HepG2 (cell line): ENCODE data around the gene HOXA7. TPM values are rescaled to one million over a fixed set of nuclear protein-coding genes. Genes with fewer than 3 reads are reported as not detected.
A peak's percentile ranks its signal among the peaks of the same experiment; 100 is the strongest.

Experiments
- BCL6 ChIP-seq: IDR thresholded peaks from 2 replicates; pipeline ENCODE4 v1.6.1; 2016; ENCODE audit warnings: missing genetic modification reagents, missing compliant biosample characterization
- CCAR2 ChIP-seq: fragments of 200-400 bp; formaldehyde crosslinking; optimal IDR thresholded peaks from 2 replicates; pipeline ENCODE3; 2018; ENCODE audit warnings: low read depth, mild to moderate bottlenecking, low read length, moderate library complexity
- NFKB2 ChIP-seq: sonication (generic); formaldehyde crosslinking; IDR thresholded peaks from 2 replicates; pipeline ENCODE4 v1.4.0; 2020; ENCODE audit warnings: missing genetic modification reagents, borderline replicate concordance
- NONO ChIP-seq, 2 experiments: fragments of 450-650 bp in 1 of 2; sonication (generic) in 1 of 2; formaldehyde crosslinking in 1 of 2; IDR thresholded peaks in 1 of 2; conservative IDR thresholded peaks in 1 of 2; 2 replicates each; pipeline versions ENCODE4 v1.6.1 to v1.8.0; 2017 to 2022; ENCODE audit warnings: mild to moderate bottlenecking in 1 of 2, missing genetic modification reagents in 1 of 2, moderate library complexity in 1 of 2
- SP140L ChIP-seq: sonication (generic); formaldehyde crosslinking; IDR thresholded peaks from 2 replicates; pipeline ENCODE4 v1.4.0; 2020; ENCODE audit warnings: missing genetic modification reagents, borderline replicate concordance
- polyA plus RNA-seq, 8 experiments: library from polyadenylated mRNA; depleted of rRNA in 3 of 8; stranded (reverse) in 7 of 8; unstranded in 1 of 8; fragments of >200 nt; fragmentation: Illumina TruSeq in 4 of 8; extraction: Trizol in 4 of 8; gene quantifications; 2 replicates each; pipeline versions ENCODE4 v1.2.1 to v1.2.3, GENCODE V29; 2011 to 2016; ENCODE audit warnings: low read depth in 4 of 8, missing spikeins in 1 of 8, mixed read lengths in 1 of 8; ENCODE audit not compliant: insufficient read depth in 1 of 8
- total RNA-seq, 5 experiments: library from RNA; depleted of rRNA; stranded (reverse); fragments of >200 nt; fragmentation: Illumina TruSeq; extraction: Trizol; gene quantifications; 2 replicates each; pipeline ENCODE4 v1.2.3, GENCODE V29; 2016; ENCODE audit warnings: low read depth in 1 of 5
- TF ChIP-seq, protein P1 (sequence below): sonication (generic); formaldehyde crosslinking; IDR thresholded peaks from 2 replicates; pipeline ENCODE4 v1.5.0; 2020; ENCODE audit warnings: mild to moderate bottlenecking, missing genetic modification reagents, moderate library complexity
- TF ChIP-seq, protein P2 (sequence below): sonication (generic); formaldehyde crosslinking; IDR thresholded peaks from 2 replicates; pipeline ENCODE4 v1.4.0; 2020; ENCODE audit warnings: missing genetic modification reagents, borderline replicate concordance
- TF ChIP-seq, protein P3 (sequence below): IDR thresholded peaks from 2 replicates; pipeline ENCODE4 v1.6.1; 2012; ENCODE audit warnings: low read length, improper control_type of control experiment
- TF ChIP-seq, protein P4 (sequence below): IDR thresholded peaks from 2 replicates; pipeline ENCODE4 v1.6.1; 2016; ENCODE audit warnings: missing compliant biosample characterization, missing genetic modification reagents, borderline replicate concordance
- TF ChIP-seq, protein P5 (sequence below): sonication (generic); formaldehyde crosslinking; IDR thresholded peaks from 2 replicates; pipeline ENCODE4 v1.8.1; 2023; ENCODE audit warnings: mild to moderate bottlenecking, missing genetic modification reagents, borderline replicate concordance

The HOXA7 gene
- total and polyA plus RNA-seq, 2 of the 13 experiments (the other 11 are each of a cell fraction or from before 2014, with no cell fraction given): 0.05 TPM; not detected in 1

DNA sequence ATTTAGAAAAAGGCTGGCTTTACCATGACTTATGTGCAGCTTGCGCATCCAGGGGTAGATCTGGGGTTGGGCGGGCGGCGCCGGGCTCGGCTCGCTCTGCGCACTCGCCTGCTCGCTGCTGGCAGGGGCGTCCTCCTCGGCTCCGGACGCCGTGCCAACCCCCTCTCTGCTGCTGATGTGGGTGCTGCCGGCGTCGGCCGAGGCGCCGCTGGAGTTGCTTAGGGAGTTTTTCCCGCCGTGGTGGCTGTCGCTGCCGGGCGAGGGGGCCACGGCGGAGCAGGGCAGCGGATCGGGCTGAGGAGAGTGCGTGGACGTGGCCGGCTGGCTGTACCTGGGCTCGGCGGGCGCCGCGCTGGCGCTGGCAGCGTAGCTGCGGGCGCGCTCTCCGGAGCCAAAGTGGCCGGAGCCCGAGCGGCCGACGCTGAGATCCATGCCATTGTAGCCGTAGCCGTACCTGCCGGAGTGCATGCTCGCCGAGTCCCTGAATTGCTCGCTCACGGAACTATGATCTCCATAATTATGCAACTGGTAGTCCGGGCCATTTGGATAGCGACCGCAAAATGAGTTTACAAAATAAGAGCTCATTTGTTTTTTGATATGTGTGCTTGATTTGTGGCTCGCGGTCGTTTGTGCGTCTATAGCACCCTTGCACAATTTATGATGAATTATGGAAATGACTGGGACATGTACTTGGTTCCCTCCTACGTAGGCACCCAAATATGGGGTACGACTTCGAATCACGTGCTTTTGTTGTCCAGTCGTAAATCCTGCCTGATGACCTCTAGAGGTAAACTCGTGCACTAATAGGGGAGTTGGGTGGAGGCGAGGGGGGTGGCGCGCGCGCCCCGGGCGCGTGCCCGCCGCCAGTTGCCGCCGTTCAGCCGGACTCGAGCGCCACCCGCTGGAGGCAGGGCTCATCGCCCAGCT is 13.2 kb downstream of the HOXA7 start, which contains the start of gene HOXA5 (continued):
- TF ChIP-seq, protein P1, sequence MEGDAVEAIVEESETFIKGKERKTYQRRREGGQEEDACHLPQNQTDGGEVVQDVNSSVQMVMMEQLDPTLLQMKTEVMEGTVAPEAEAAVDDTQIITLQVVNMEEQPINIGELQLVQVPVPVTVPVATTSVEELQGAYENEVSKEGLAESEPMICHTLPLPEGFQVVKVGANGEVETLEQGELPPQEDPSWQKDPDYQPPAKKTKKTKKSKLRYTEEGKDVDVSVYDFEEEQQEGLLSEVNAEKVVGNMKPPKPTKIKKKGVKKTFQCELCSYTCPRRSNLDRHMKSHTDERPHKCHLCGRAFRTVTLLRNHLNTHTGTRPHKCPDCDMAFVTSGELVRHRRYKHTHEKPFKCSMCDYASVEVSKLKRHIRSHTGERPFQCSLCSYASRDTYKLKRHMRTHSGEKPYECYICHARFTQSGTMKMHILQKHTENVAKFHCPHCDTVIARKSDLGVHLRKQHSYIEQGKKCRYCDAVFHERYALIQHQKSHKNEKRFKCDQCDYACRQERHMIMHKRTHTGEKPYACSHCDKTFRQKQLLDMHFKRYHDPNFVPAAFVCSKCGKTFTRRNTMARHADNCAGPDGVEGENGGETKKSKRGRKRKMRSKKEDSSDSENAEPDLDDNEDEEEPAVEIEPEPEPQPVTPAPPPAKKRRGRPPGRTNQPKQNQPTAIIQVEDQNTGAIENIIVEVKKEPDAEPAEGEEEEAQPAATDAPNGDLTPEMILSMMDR (CRISPR knock-in tag): peak; percentile 77
- TF ChIP-seq NFKB2 (CRISPR knock-in tag) (no peak), BCL6 (CRISPR knock-in tag) (no peak), CCAR2 (no peak), SP140L (no peak), NONO (IDR thresholded peaks at IDR 0.05) (no peak), NONO (CRISPR knock-in tag; conservative IDR thresholded peaks at IDR 0.05) (no peak; the same call in none of the 2 replicates)
- TF ChIP-seq, protein P2, sequence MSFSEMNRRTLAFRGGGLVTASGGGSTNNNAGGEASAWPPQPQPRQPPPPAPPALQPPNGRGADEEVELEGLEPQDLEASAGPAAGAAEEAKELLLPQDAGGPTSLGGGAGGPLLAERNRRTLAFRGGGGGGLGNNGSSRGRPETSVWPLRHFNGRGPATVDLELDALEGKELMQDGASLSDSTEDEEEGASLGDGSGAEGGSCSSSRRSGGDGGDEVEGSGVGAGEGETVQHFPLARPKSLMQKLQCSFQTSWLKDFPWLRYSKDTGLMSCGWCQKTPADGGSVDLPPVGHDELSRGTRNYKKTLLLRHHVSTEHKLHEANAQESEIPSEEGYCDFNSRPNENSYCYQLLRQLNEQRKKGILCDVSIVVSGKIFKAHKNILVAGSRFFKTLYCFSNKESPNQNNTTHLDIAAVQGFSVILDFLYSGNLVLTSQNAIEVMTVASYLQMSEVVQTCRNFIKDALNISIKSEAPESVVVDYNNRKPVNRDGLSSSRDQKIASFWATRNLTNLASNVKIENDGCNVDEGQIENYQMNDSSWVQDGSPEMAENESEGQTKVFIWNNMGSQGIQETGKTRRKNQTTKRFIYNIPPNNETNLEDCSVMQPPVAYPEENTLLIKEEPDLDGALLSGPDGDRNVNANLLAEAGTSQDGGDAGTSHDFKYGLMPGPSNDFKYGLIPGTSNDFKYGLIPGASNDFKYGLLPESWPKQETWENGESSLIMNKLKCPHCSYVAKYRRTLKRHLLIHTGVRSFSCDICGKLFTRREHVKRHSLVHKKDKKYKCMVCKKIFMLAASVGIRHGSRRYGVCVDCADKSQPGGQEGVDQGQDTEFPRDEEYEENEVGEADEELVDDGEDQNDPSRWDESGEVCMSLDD (CRISPR knock-in tag): no peak
- TF ChIP-seq, protein P3, sequence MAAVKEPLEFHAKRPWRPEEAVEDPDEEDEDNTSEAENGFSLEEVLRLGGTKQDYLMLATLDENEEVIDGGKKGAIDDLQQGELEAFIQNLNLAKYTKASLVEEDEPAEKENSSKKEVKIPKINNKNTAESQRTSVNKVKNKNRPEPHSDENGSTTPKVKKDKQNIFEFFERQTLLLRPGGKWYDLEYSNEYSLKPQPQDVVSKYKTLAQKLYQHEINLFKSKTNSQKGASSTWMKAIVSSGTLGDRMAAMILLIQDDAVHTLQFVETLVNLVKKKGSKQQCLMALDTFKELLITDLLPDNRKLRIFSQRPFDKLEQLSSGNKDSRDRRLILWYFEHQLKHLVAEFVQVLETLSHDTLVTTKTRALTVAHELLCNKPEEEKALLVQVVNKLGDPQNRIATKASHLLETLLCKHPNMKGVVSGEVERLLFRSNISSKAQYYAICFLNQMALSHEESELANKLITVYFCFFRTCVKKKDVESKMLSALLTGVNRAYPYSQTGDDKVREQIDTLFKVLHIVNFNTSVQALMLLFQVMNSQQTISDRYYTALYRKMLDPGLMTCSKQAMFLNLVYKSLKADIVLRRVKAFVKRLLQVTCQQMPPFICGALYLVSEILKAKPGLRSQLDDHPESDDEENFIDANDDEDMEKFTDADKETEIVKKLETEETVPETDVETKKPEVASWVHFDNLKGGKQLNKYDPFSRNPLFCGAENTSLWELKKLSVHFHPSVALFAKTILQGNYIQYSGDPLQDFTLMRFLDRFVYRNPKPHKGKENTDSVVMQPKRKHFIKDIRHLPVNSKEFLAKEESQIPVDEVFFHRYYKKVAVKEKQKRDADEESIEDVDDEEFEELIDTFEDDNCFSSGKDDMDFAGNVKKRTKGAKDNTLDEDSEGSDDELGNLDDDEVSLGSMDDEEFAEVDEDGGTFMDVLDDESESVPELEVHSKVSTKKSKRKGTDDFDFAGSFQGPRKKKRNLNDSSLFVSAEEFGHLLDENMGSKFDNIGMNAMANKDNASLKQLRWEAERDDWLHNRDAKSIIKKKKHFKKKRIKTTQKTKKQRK: no peak
- TF ChIP-seq, protein P4, sequence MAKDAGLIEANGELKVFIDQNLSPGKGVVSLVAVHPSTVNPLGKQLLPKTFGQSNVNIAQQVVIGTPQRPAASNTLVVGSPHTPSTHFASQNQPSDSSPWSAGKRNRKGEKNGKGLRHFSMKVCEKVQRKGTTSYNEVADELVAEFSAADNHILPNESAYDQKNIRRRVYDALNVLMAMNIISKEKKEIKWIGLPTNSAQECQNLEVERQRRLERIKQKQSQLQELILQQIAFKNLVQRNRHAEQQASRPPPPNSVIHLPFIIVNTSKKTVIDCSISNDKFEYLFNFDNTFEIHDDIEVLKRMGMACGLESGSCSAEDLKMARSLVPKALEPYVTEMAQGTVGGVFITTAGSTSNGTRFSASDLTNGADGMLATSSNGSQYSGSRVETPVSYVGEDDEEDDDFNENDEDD (CRISPR knock-in tag): no peak
- TF ChIP-seq, protein P5, sequence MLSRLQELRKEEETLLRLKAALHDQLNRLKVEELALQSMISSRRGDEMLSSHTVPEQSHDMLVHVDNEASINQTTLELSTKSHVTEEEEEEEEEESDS (CRISPR knock-in tag): no peak
